IMR-90 (cell line): ENCODE measurements around the gene PARP14. TPM values are rescaled to one million over a fixed set of nuclear protein-coding genes. Genes with fewer than 3 reads are reported as not detected.
A peak's percentile ranks its signal among the peaks of the same experiment; 100 is the strongest.
"Not testable (repeated sequence)": the region's sequence is repeated elsewhere in the genome, so short reads cannot be mapped to it uniquely, and the experiment has no call there.

Experiments
- ATAC-seq: fragments of 200-7000 bp; cut with Tn5 transposase; 2 replicates; pipeline ENCODE4 v1.9.1; 2020; ENCODE audit warnings: low read depth, mild to moderate bottlenecking, moderate library complexity
- BruUV-seq: library from RNA; stranded (reverse); fragments of 400-500 nt; replicated peaks from 2 replicates; lab custom pipeline; 2021; lab: Mats Ljungman, UMichigan
- CTCF ChIA-PET: fragments of 300-600 bp; formaldehyde crosslinking; extraction: SDS; loops from one replicate; lab custom pipeline; 2021; ENCODE audit warnings: antibody characterized with exemption; lab: Yijun Ruan, JAX
- POLR2A ChIA-PET: fragments of 300-600 bp; sonication (Branson Sonifier 250); formaldehyde crosslinking; loops from one replicate; lab custom pipeline; 2022; ENCODE audit warnings: antibody characterized with exemption; ENCODE audit not compliant: unreplicated experiment; lab: Charles Lee
- DNase-seq: peaks from one replicate; pipeline ENCODE4 v3.0.0; 2013
- H2AFZ ChIP-seq: replicated peaks from 2 replicates; pipeline ENCODE3; 2013; ENCODE audit warnings: low read length, mild to moderate bottlenecking; ENCODE audit not compliant: poor library complexity
- H2AK5ac ChIP-seq: 2 replicates; pipeline ENCODE4 v1.6.1; 2013; ENCODE audit warnings: low read depth, low read length, inconsistent platforms
- H2AK9ac ChIP-seq: replicated peaks from 2 replicates; pipeline ENCODE3; 2013; ENCODE audit warnings: mild to moderate bottlenecking, low read depth, low read length, moderate library complexity; ENCODE audit not compliant: poor library complexity
- H2BK120ac ChIP-seq: 2 replicates; pipeline ENCODE4 v1.6.1; 2013; ENCODE audit warnings: low read depth, low read length, inconsistent platforms
- H2BK15ac ChIP-seq: 3 replicates; pipeline ENCODE4 v1.6.1; 2013; ENCODE audit warnings: low read depth, low read length, inconsistent platforms
- H2BK20ac ChIP-seq: 2 replicates; pipeline ENCODE4 v1.6.1; 2013; ENCODE audit warnings: low read depth, mild to moderate bottlenecking, inconsistent platforms, low read length, moderate library complexity
- H2BK5ac ChIP-seq: 2 replicates; pipeline ENCODE4 v1.6.1; 2013; ENCODE audit warnings: mild to moderate bottlenecking, low read depth, low read length, inconsistent platforms; ENCODE audit not compliant: poor library complexity, severe bottlenecking
- H3K14ac ChIP-seq: replicated peaks from 2 replicates; pipeline ENCODE4 v1.6.1; 2013; ENCODE audit warnings: low read depth, low read length, inconsistent platforms
- H3K18ac ChIP-seq: 2 replicates; pipeline ENCODE4 v1.6.1; 2013; ENCODE audit warnings: low read depth, low read length, control low read depth
- H3K23ac ChIP-seq: 2 replicates; pipeline ENCODE4 v1.6.1; 2013; ENCODE audit warnings: low read depth, low read length, inconsistent platforms
- H3K27ac ChIP-seq: 2 replicates; pipeline ENCODE4 v1.5.1; 2013; ENCODE audit warnings: mild to moderate bottlenecking, control low read depth, low read length; ENCODE audit not compliant: insufficient read depth
- H3K27me3 ChIP-seq: 2 replicates; pipeline ENCODE4 v1.6.1; 2013; ENCODE audit warnings: low read length; ENCODE audit not compliant: control insufficient read depth, insufficient read depth
- H3K36me3 ChIP-seq: 2 replicates; pipeline ENCODE4 v1.6.1; 2013; ENCODE audit warnings: low read length, mixed read lengths; ENCODE audit not compliant: control insufficient read depth, insufficient read depth
- H3K4ac ChIP-seq: 2 replicates; pipeline ENCODE4 v1.6.1; 2013; ENCODE audit warnings: low read depth, low read length, inconsistent platforms
- H3K4me1 ChIP-seq: 2 replicates; pipeline ENCODE4 v1.6.1; 2013; ENCODE audit warnings: low read length, mixed read lengths; ENCODE audit not compliant: control insufficient read depth, insufficient read depth
- H3K4me2 ChIP-seq: 2 replicates; pipeline ENCODE4 v1.6.1; 2013; ENCODE audit warnings: low read depth, mild to moderate bottlenecking, control low read depth, low read length, moderate library complexity
- H3K4me3 ChIP-seq: 2 replicates; pipeline ENCODE4 v1.5.1; 2013; ENCODE audit warnings: low read depth, mild to moderate bottlenecking, control low read depth, low read length, moderate library complexity; ENCODE audit not compliant: insufficient read depth
- H3K56ac ChIP-seq: 2 replicates; pipeline ENCODE4 v1.6.1; 2013; ENCODE audit warnings: low read length, inconsistent platforms; ENCODE audit not compliant: insufficient read depth; ENCODE audit errors: extremely low read depth
- H3K79me1 ChIP-seq, 2 experiments: 2 replicates each; pipeline ENCODE4 v1.6.1; 2013; ENCODE audit warnings: low read length in 2 of 2, inconsistent platforms in 1 of 2, low read depth in 1 of 2
- H3K9ac ChIP-seq: 2 replicates; pipeline ENCODE4 v1.6.1; 2013; ENCODE audit warnings: low read depth, low read length, control low read depth
- H3K9me1 ChIP-seq: 2 replicates; pipeline ENCODE4 v1.6.1; 2013; ENCODE audit warnings: low read length, inconsistent platforms; ENCODE audit not compliant: insufficient read depth
- H3K9me3 ChIP-seq: 2 replicates; pipeline ENCODE4 v1.6.1; 2013; ENCODE audit warnings: low read length; ENCODE audit not compliant: control insufficient read depth, insufficient read depth
- H4K20me1 ChIP-seq: 2 replicates; pipeline ENCODE4 v1.6.1; 2013; ENCODE audit warnings: low read length, inconsistent platforms; ENCODE audit not compliant: insufficient read depth
- H4K5ac ChIP-seq: 2 replicates; pipeline ENCODE4 v1.6.1; 2013; ENCODE audit warnings: mild to moderate bottlenecking, low read depth, low read length, control low read depth
- H4K8ac ChIP-seq, 2 experiments: 2 replicates each; pipeline ENCODE4 v1.6.1; 2013; ENCODE audit warnings: low read depth in 2 of 2, low read length in 2 of 2, control low read depth in 1 of 2, inconsistent platforms in 1 of 2
- H4K91ac ChIP-seq: 2 replicates; pipeline ENCODE4 v1.6.1; 2013; ENCODE audit warnings: low read depth, low read length, inconsistent platforms; ENCODE audit not compliant: insufficient read depth
- BHLHE40 ChIP-seq: fragments of 150-350 bp; IDR thresholded peaks from 2 replicates; pipeline ENCODE4 v1.6.1; 2016; ENCODE audit warnings: mild to moderate bottlenecking, low read depth, low read length
- CEBPB ChIP-seq: IDR thresholded peaks from 2 replicates; pipeline ENCODE4 v1.6.1; 2012; ENCODE audit warnings: low read depth, low read length, improper control_type of control experiment
- FOS ChIP-seq: fragments of 150-350 bp; IDR thresholded peaks from 2 replicates; pipeline ENCODE4 v1.6.1; 2016; ENCODE audit warnings: low read depth, low read length
- MAZ ChIP-seq: IDR thresholded peaks from 2 replicates; pipeline ENCODE4 v1.6.1; 2012; ENCODE audit warnings: low read depth, mild to moderate bottlenecking, low read length, improper control_type of control experiment, moderate library complexity, borderline replicate concordance
- MXI1 ChIP-seq: IDR thresholded peaks from 2 replicates; pipeline ENCODE4 v1.6.1; 2012; ENCODE audit warnings: low read depth, mild to moderate bottlenecking, low read length, moderate library complexity, borderline replicate concordance
- RAD21 ChIP-seq: IDR thresholded peaks from 2 replicates; pipeline ENCODE4 v1.6.1; 2012; ENCODE audit warnings: low read length, improper control_type of control experiment
- WGBS, 2 experiments: methylation state at CpG; one replicate each; pipeline versions ENCODE4 v1.1.5 to v1.1.7; 2013; ENCODE audit warnings: missing lambda C conversion rate in 2 of 2; ENCODE audit not compliant: insufficient read length in 1 of 2; ENCODE audit errors: extremely low coverage in 2 of 2; 5-methylcytosine and 5-hydroxymethylcytosine counted together
- dilution Hi-C: fragments of 300-500 bp; cut with HindIII; formaldehyde crosslinking; loops from one replicate; pipeline ENCODE4 v1.14.3; 2018; ENCODE audit warnings: low sequenced_read_pairs; ENCODE audit not compliant: unreplicated experiment
- in situ Hi-C: fragments of 300-500 bp; cut with MboI; formaldehyde crosslinking; loops from 3 replicates; pipeline ENCODE4 v1.14.3; 2019; ENCODE audit warnings: low sequenced_read_pairs, inconsistent platforms, mixed read lengths
- intact Hi-C: fragments of 100-400 bp; cut with micrococcal nuclease; formaldehyde crosslinking; loops from 2 replicates; pipeline ENCODE4 v1.10.0; 2022
- polyA plus RNA-seq, 3 experiments: library from polyadenylated mRNA; depleted of rRNA; stranded (reverse); fragments of >200 nt; gene quantifications; 2 replicates each; pipeline ENCODE4 v1.2.3, GENCODE V29; 2012; ENCODE audit warnings: low replicate concordance in 1 of 3
- total RNA-seq: library from RNA; depleted of rRNA; stranded (reverse); fragments of >200 nt; gene quantifications from 2 replicates; pipeline ENCODE4 v1.2.3, GENCODE V29; 2012

The PARP14 gene
- total and polyA plus RNA-seq, 2 of the 4 experiments (the other 2 are of a cell fraction): 9.3 to 23.1 TPM

GRCh38 chr3:122745369-122746021 is 64.9 kb downstream of the PARP14 start:
- no peak overlapping the region for H3K4ac ChIP-seq
- CTCF ChIA-PET: interaction anchor here (0.6 to 2.2 kb wide), 4 partner anchors 9 to 282 kb away, joined by 3 to 6 read pairs (median 6); partner anchors contain the start of gene SEMA5B
- H2AFZ ChIP-seq: no peak overlapping the region
- no peaks in the 10 kb centered on the region for H3K27me3 ChIP-seq
- intact Hi-C loops: no loop called here
- H3K4me3 ChIP-seq: no peak overlapping the region
- peaks cover under 1% of the 10 kb centered on the region; the same call in 1 of the 2 replicates for H3K36me3 ChIP-seq
- dilution Hi-C loops: no loop called here
- no peak overlapping the region for H2BK15ac ChIP-seq
- no peak overlapping the region for H3K27ac ChIP-seq
- H2AK9ac ChIP-seq: no peak overlapping the region
- H3K9ac ChIP-seq: no peak overlapping the region
- no peak overlapping the region for H3K23ac ChIP-seq
- H3K9me1 ChIP-seq: no peaks in the 10 kb centered on the region
- H4K8ac ChIP-seq: no peak overlapping the region
- POLR2A ChIA-PET: no interaction called here
- H2AK5ac ChIP-seq: no peak overlapping the region
- WGBS, 2 experiments: no CpG with 5 or more reads among the region's 4 CpGs
- no peak overlapping the region for H4K91ac ChIP-seq
- H3K79me1 ChIP-seq: no peaks in the 10 kb centered on the region
- in situ Hi-C loops: no loop called here
- DNase-seq (peak; percentile 90), ATAC-seq (peak; percentile 96)
- no peak overlapping the region for H3K56ac ChIP-seq
- no TSS peak for BruUV-seq
- H3K9me3 ChIP-seq: no peaks in the 10 kb centered on the region
- H2BK20ac ChIP-seq: peak overlapping the region; percentile 56; the same call in 1 of the 2 replicates
- H4K20me1 ChIP-seq: no peaks in the 10 kb centered on the region
- no peak overlapping the region for H4K5ac ChIP-seq
- H3K4me2 ChIP-seq: peak overlapping the region; percentile 53; the same call in 1 of the 2 replicates
- TF ChIP-seq FOS: peak; percentile 64; the same call in 1 of the 2 replicates
- no peak for TF ChIP-seq RAD21
- TF ChIP-seq BHLHE40: peak; percentile 52; the same call in 1 of the 2 replicates
- TF ChIP-seq CEBPB: peak; percentile 91
- no peak for TF ChIP-seq MAZ
- TF ChIP-seq MXI1: no peak
- no peak overlapping the region for H3K18ac ChIP-seq
- H3K14ac ChIP-seq: no peak overlapping the region; the same call in 1 of the 2 replicates
- no peaks in the 10 kb centered on the region; the same call in 1 of the 2 replicates for H3K4me1 ChIP-seq
- H2BK120ac ChIP-seq: no peak overlapping the region
- H2BK5ac ChIP-seq: peak overlapping the region; percentile 39

DNA sequence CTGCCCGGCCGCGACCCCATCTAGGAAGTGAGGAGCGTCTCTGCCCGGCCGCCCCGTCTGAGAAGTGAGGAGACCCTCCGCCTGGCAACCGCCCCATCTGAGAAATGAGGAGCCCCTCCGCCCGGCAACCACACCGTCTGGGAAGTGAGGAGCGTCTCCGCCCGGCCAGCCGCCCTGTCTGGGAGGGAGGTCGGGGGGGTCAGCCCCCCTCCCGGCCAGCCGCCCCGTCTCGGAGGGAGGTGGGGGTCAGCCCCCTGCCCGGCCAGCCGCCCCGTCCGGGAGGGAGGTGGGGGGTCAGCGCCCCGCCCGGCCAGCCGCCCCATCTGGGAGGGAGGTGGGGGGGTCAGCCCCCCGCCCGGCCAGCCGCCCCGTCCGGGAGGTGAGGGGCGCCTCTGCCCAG is 66.7 kb downstream of the PARP14 start:
- WGBS, 2 experiments: no CpG with 5 or more reads among the region's 35 CpGs
- BruUV-seq, H2AK5ac ChIP-seq, H3K56ac ChIP-seq, H3K4me2 ChIP-seq, H4K8ac ChIP-seq, dilution Hi-C loops, H3K27me3 ChIP-seq, H2BK20ac ChIP-seq, H3K9me3 ChIP-seq, CTCF ChIA-PET, H4K91ac ChIP-seq, intact Hi-C loops, H3K18ac ChIP-seq, H3K4me1 ChIP-seq, H3K36me3 ChIP-seq, H3K27ac ChIP-seq, H3K9me1 ChIP-seq, H3K9ac ChIP-seq, H2BK15ac ChIP-seq, H3K4ac ChIP-seq, ATAC-seq, H3K79me1 ChIP-seq, H3K14ac ChIP-seq, POLR2A ChIA-PET, H3K23ac ChIP-seq, H2AK9ac ChIP-seq, H2BK5ac ChIP-seq, H2AFZ ChIP-seq, H2BK120ac ChIP-seq, DNase-seq, in situ Hi-C loops, H4K20me1 ChIP-seq, H3K4me3 ChIP-seq, H4K5ac ChIP-seq: not testable (repeated sequence)
